ENCODE measurements around the gene RPL22.

DNA sequence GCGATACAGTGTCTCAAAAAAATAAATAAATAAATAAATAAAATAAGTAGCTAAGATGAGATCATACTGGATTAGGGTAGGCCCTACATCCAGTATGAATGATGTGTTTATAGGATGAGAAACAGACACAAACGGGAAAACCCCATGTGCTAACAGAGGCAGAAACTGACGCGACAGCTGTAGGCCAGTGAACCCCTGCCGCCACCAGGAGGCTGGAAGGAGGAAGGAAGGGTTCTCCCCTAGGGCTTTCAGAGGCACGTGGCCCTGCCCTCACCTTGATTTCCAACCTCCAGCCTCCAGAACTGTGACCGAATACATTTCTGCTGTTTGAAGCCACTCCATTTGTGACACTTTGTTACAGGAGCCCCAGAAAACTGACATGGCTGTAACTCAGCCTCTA lies 57.8 kb downstream of the RPL22 start:
- TF ChIP-seq, protein P1, sequence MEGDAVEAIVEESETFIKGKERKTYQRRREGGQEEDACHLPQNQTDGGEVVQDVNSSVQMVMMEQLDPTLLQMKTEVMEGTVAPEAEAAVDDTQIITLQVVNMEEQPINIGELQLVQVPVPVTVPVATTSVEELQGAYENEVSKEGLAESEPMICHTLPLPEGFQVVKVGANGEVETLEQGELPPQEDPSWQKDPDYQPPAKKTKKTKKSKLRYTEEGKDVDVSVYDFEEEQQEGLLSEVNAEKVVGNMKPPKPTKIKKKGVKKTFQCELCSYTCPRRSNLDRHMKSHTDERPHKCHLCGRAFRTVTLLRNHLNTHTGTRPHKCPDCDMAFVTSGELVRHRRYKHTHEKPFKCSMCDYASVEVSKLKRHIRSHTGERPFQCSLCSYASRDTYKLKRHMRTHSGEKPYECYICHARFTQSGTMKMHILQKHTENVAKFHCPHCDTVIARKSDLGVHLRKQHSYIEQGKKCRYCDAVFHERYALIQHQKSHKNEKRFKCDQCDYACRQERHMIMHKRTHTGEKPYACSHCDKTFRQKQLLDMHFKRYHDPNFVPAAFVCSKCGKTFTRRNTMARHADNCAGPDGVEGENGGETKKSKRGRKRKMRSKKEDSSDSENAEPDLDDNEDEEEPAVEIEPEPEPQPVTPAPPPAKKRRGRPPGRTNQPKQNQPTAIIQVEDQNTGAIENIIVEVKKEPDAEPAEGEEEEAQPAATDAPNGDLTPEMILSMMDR (IDR thresholded peaks at IDR 0.05; ENCODE audit: control extremely low read depth in 1 of 3, insufficient read depth in 1 of 3, low read depth in 1 of 3, low read length in 3 of 3), result peak; percentile 64 to 76 (median 70)
- TF ChIP-seq GABPA (IDR thresholded peaks at IDR 0.05; ENCODE audit: borderline replicate concordance, insufficient read depth, low read length), result no peak; the same call in 1 of the 2 replicates
- TF ChIP-seq, protein P2, sequence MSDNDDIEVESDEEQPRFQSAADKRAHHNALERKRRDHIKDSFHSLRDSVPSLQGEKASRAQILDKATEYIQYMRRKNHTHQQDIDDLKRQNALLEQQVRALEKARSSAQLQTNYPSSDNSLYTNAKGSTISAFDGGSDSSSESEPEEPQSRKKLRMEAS (IDR thresholded peaks at IDR 0.05), result peak; percentile 85
- no peak for TF ChIP-seq SP1 (IDR thresholded peaks at IDR 0.05; ENCODE audit: low read depth, low read length)
